Motor neuron (in vitro differentiated cells): ENCODE data around the gene LCE3B. TPM values are rescaled to one million over a fixed set of nuclear protein-coding genes. Genes with fewer than 3 reads are reported as not detected.

Experiments
- total RNA-seq, 8 experiments: library from RNA; unstranded; fragments of 300-600 nt; gene quantifications; 2 replicates each; pipeline versions ENCODE4 v1.2.3 to v1.2.4, GENCODE V29; 2022

Gene LCE3B
- total RNA-seq, 8 experiments from 2014 or later: not detected

Other genes starting within 250 kb of the LCE3B start
- gene CRNN, start 199.5 kb upstream of the LCE3B start, total RNA-seq: under 1 TPM in 4 of 8 experiments, not detected in 4; 0.17 to 0.62 (median 0.35) TPM
- gene LCE5A, start 103.0 kb upstream of the LCE3B start, total RNA-seq: 1 to 10 TPM in 1 of 8 experiments, under 1 TPM in 2, not detected in 5; 0.25 to 1.1 (median 0.66) TPM
- gene CRCT1, start 99.3 kb upstream of the LCE3B start, total RNA-seq: not detected
- under 1 TPM in 1 of 8 experiments, not detected in 7; 0.81 TPM for gene LCE3E, start 47.0 kb upstream of the LCE3B start, total RNA-seq
- not detected for gene LCE3D, start 33.3 kb upstream of the LCE3B start, total RNA-seq
- 1 to 10 TPM in 1 of 8 experiments, not detected in 7; 1.3 TPM for gene LCE3C, start 13.6 kb upstream of the LCE3B start, total RNA-seq
- gene LCE3A, start 9.3 kb downstream of the LCE3B start, total RNA-seq: not detected
- not detected for gene LCE2D, start 49.6 kb downstream of the LCE3B start, total RNA-seq
- 1 to 10 TPM in 1 of 8 experiments, not detected in 7; 1.4 TPM for gene LCE2C, start 61.5 kb downstream of the LCE3B start, total RNA-seq
- not detected for gene LCE2B, start 72.3 kb downstream of the LCE3B start, total RNA-seq
- under 1 TPM in 1 of 8 experiments, not detected in 7; 0.62 TPM for gene LCE2A, start 84.5 kb downstream of the LCE3B start, total RNA-seq
- not detected for gene LCE4A, start 94.3 kb downstream of the LCE3B start, total RNA-seq
- 1 to 10 TPM in 1 of 8 experiments, under 1 TPM in 5, not detected in 2; 0.20 to 1.8 (median 0.37) TPM for gene KPRP, start 144.2 kb downstream of the LCE3B start, total RNA-seq
- not detected for gene LCE1F, start 161.3 kb downstream of the LCE3B start, total RNA-seq
- under 1 TPM in 3 of 8 experiments, not detected in 5; 0.23 to 0.95 (median 0.51) TPM for gene LCE1E, start 172.4 kb downstream of the LCE3B start, total RNA-seq
- gene LCE1D, start 182.9 kb downstream of the LCE3B start, total RNA-seq: not detected
- 1 to 10 TPM in 1 of 8 experiments, under 1 TPM in 1, not detected in 6; 0.76 to 1.0 TPM for gene LCE1C, start 192.8 kb downstream of the LCE3B start, total RNA-seq
- under 1 TPM in 3 of 8 experiments, not detected in 5; 0.24 to 0.66 (median 0.25) TPM for gene LCE1B, start 198.2 kb downstream of the LCE3B start, total RNA-seq
- gene LCE1A, start 213.7 kb downstream of the LCE3B start, total RNA-seq: not detected
- gene LCE6A, start 229.0 kb downstream of the LCE3B start, total RNA-seq: 1 to 10 TPM in 1 of 8 experiments, under 1 TPM in 1, not detected in 6; 0.87 to 1.7 TPM
- gene LCE7A, start 246.2 kb downstream of the LCE3B start, total RNA-seq: 1 to 10 TPM in 1 of 8 experiments, not detected in 7; 2.4 TPM